B cell (primary cell): ENCODE results near the gene AOC3. TPM values are rescaled to one million over a fixed set of nuclear protein-coding genes. Genes with fewer than 3 reads are reported as not detected.

ENCODE experiments used
- ATAC-seq: fragments of 200-7000 bp; cut with Tn5 transposase; one replicate; pipeline ENCODE4 v1.10.0; 2021; ENCODE audit warnings: low read depth, mild to moderate bottlenecking, moderate number of reproducible peaks, moderate library complexity
- CTCF ChIA-PET: fragments of 350-600 bp; sonication (Branson Sonifier 250); formaldehyde crosslinking; loops from one replicate; lab custom pipeline; 2021; ENCODE audit warnings: antibody characterized with exemption, inconsistent platforms; lab: Charles Lee
- POLR2A ChIA-PET: fragments of 350-600 bp; sonication (Branson Sonifier 250); formaldehyde crosslinking; loops from one replicate; lab custom pipeline; 2021; ENCODE audit warnings: antibody characterized with exemption; lab: Charles Lee
- DNase-seq: peaks from one replicate; pipeline ENCODE4 v3.0.0; 2013
- H2AFZ ChIP-seq: 2 replicates; pipeline ENCODE4 v1.6.1; 2012; ENCODE audit warnings: mild to moderate bottlenecking, low read depth, low read length; ENCODE audit not compliant: insufficient read depth, poor library complexity, severe bottlenecking
- H3K27ac ChIP-seq, 2 donors: 1 replicate in 1 of 2; 2 replicates in 1 of 2; pipeline ENCODE4 v1.5.1; 2012 to 2013; ENCODE audit warnings: low read length in 2 of 2, mild to moderate bottlenecking in 2 of 2, moderate library complexity in 1 of 2
- H3K27me3 ChIP-seq, 4 experiments: fragments of 200-600 bp in 1 of 4; sonication (generic) in 1 of 4; replicated peaks in 1 of 4; 1 replicate in 2 of 4; 2 replicates in 2 of 4; pipeline versions ENCODE4 v1.6.1 to v1.7.0; 2013 to 2016; ENCODE audit warnings: low read length in 3 of 4, mild to moderate bottlenecking in 2 of 4, mixed read lengths in 1 of 4, moderate library complexity in 1 of 4; ENCODE audit not compliant: insufficient read depth in 4 of 4, control insufficient read depth in 3 of 4; ENCODE audit errors: control extremely low read depth in 1 of 4
- H3K36me3 ChIP-seq, 2 experiments: replicated peaks in 1 of 2; 1 replicate in 1 of 2; 2 replicates in 1 of 2; pipeline versions ENCODE4 v1.6.1 to v1.7.1; 2013; ENCODE audit warnings: low read length in 1 of 2; ENCODE audit not compliant: insufficient read depth in 2 of 2, control insufficient read depth in 1 of 2; ENCODE audit errors: control extremely low read depth in 1 of 2, extremely low read depth in 1 of 2
- H3K4me1 ChIP-seq, 2 donors: fragments of 200-600 bp in 1 of 2; sonication (generic) in 1 of 2; 1 replicate in 1 of 2; 2 replicates in 1 of 2; pipeline versions ENCODE4 v1.5.1 to v1.6.1; 2013 to 2017; ENCODE audit warnings: low read length in 2 of 2; ENCODE audit not compliant: control insufficient read depth in 2 of 2, insufficient read depth in 2 of 2
- H3K4me2 ChIP-seq: replicated peaks from 2 replicates; pipeline ENCODE3; 2012; ENCODE audit warnings: mild to moderate bottlenecking, low read depth, low read length; ENCODE audit not compliant: poor library complexity, severe bottlenecking
- H3K4me3 ChIP-seq, 5 experiments: fragments of 200-600 bp in 1 of 5; sonication (generic) in 1 of 5; 1 replicate in 3 of 5; 2 replicates in 2 of 5; pipeline versions ENCODE4 v1.5.1 to v1.7.0; 2011 to 2016; ENCODE audit warnings: low read length in 4 of 5, mild to moderate bottlenecking in 4 of 5, low read depth in 2 of 5, control low read depth in 1 of 5, moderate library complexity in 1 of 5; ENCODE audit not compliant: insufficient read depth in 1 of 5; ENCODE audit errors: control extremely low read depth in 1 of 5, extremely low read depth in 1 of 5
- H3K79me2 ChIP-seq: fragments of 200-600 bp; sonication (generic); one replicate; pipeline ENCODE4 v1.6.0; 2016; ENCODE audit warnings: low read length; ENCODE audit not compliant: control insufficient read depth, insufficient read depth
- H3K9ac ChIP-seq: fragments of 200-600 bp; sonication (generic); 2 replicates; pipeline ENCODE4 v1.6.1; 2017; ENCODE audit warnings: mild to moderate bottlenecking, low read length, moderate library complexity
- H3K9me3 ChIP-seq, 3 donors: one replicate each; pipeline versions ENCODE4 v1.6.1 to v1.7.1; 2013; ENCODE audit warnings: low read length in 2 of 3; ENCODE audit not compliant: control insufficient read depth in 2 of 3, insufficient read depth in 1 of 3; ENCODE audit errors: control extremely low read depth in 1 of 3
- H4K20me1 ChIP-seq: 2 replicates; pipeline ENCODE4 v1.6.0; 2012; ENCODE audit warnings: mild to moderate bottlenecking, low read length; ENCODE audit not compliant: insufficient read depth, control insufficient read depth, poor library complexity, severe bottlenecking
- H3K27ac Mint-ChIP-seq: one replicate; pipeline ENCODE4 v1.8.0; 2021; ENCODE audit warnings: mixed read lengths
- H3K27me3 Mint-ChIP-seq: one replicate; pipeline ENCODE4 v1.8.0; 2021; ENCODE audit warnings: mixed read lengths
- H3K4me1 Mint-ChIP-seq: one replicate; pipeline ENCODE4 v1.8.0; 2021; ENCODE audit warnings: mixed read lengths
- H3K4me3 Mint-ChIP-seq: one replicate; pipeline ENCODE4 v1.8.0; 2021; ENCODE audit warnings: mixed read lengths
- H3K9me3 Mint-ChIP-seq: one replicate; pipeline ENCODE4 v1.8.0; 2022; ENCODE audit warnings: mixed read lengths; ENCODE audit not compliant: insufficient read depth
- EZH2 ChIP-seq: IDR thresholded peaks from 2 replicates; pipeline ENCODE4 v1.6.1; 2012; ENCODE audit warnings: borderline replicate concordance, low read depth, mild to moderate bottlenecking, moderate library complexity, low read length; ENCODE audit not compliant: insufficient read depth, poor library complexity, severe bottlenecking
- WGBS: methylation state at CpG from one replicate; pipeline ENCODE4 v1.1.5; 2013; ENCODE audit warnings: missing lambda C conversion rate; ENCODE audit not compliant: insufficient coverage; 5-methylcytosine and 5-hydroxymethylcytosine counted together
- intact Hi-C: fragments of 100-400 bp; cut with micrococcal nuclease; formaldehyde crosslinking; loops from one replicate; pipeline ENCODE4 v1.10.0; 2022
- polyA plus RNA-seq: library from polyadenylated mRNA; depleted of rRNA; stranded (reverse); fragments of >200 nt; gene quantifications from 2 replicates; pipeline ENCODE4 v1.2.3, GENCODE V29; 2012
- total RNA-seq, 2 donors: library from RNA; stranded (reverse); fragments of 120-200 nt in 1 of 2; gene quantifications; 1 replicate in 1 of 2; 2 replicates in 1 of 2; pipeline versions ENCODE4 v1.2.3 to v1.2.4, GENCODE V29; 2013 to 2022
- TF ChIP-seq, protein P1 (sequence below): fragments of 200-600 bp; IDR thresholded peaks from one replicate; pipeline ENCODE4 v1.8.0; 2022; ENCODE audit warnings: antibody characterized with exemption, mild to moderate bottlenecking

The AOC3 gene
- total and polyA plus RNA-seq, 2 donors (not counting 1 experiment from before 2014, with no cell fraction given), result 1.2 to 1.5 TPM

DNA sequence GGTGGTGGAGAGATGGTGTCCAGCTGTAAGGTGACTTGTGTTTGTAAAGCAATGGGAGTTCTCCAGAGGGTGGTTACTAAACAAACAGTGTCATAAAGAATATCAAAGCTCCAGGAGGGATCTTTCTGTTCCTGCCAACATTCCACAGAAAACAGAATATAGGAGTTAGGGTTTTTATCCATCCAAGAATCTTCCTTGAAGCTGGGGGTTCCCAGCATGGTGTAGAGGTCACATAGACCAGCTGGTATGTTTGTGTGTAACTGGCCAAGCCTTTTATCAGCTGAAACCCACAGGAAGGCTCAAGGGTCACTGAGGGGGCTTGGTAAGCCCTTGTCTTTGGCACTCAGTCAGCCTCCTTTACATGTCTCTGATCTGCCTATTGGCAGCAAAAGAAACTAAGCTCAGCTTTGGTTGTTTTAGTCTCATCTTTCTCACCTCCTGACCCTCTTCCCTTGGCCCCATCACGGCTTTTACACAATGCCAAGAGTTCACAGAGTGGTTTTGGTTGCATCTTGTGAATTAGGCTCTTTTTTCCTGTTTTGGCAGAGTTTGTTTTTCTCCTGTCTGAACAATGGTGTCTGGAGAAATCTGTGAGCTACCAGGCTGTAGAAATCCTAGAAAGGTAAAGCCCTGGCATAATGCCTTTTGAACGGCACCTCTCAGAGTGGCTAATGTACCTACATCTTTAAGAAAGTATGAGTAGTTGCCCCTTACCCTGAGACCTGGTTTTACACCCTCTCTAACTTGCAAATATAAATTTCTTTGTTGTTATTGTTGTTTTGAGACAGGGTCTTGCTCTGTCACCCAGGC is 47.7 kb upstream of the AOC3 start:
- H2AFZ ChIP-seq, result no peak overlapping the region
- WGBS, result no CpG with 5 or more reads among the region's 2 CpGs
- ATAC-seq, result no peak
- no peak overlapping the region for H3K27ac ChIP-seq
- H3K4me3 ChIP-seq, result no peak overlapping the region
- H3K9ac ChIP-seq, result no peak overlapping the region
- Mint-ChIP-seq H3K4me3 (no peak overlapping the region), H3K9me3 (no peaks in the 10 kb centered on the region), H3K27ac (no peak overlapping the region), H3K27me3 (peaks cover 5% of the 10 kb centered on the region), H3K4me1 (peaks cover 7% of the 10 kb centered on the region)
- H3K4me1 ChIP-seq, result peaks cover 4 to 7% of the 10 kb centered on the region in 2 donors
- no peak for DNase-seq
- no peaks in the 10 kb centered on the region for H3K36me3 ChIP-seq
- TF ChIP-seq, protein P1, sequence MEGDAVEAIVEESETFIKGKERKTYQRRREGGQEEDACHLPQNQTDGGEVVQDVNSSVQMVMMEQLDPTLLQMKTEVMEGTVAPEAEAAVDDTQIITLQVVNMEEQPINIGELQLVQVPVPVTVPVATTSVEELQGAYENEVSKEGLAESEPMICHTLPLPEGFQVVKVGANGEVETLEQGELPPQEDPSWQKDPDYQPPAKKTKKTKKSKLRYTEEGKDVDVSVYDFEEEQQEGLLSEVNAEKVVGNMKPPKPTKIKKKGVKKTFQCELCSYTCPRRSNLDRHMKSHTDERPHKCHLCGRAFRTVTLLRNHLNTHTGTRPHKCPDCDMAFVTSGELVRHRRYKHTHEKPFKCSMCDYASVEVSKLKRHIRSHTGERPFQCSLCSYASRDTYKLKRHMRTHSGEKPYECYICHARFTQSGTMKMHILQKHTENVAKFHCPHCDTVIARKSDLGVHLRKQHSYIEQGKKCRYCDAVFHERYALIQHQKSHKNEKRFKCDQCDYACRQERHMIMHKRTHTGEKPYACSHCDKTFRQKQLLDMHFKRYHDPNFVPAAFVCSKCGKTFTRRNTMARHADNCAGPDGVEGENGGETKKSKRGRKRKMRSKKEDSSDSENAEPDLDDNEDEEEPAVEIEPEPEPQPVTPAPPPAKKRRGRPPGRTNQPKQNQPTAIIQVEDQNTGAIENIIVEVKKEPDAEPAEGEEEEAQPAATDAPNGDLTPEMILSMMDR, result no peak
- TF ChIP-seq EZH2, result no peak
- no peaks in the 10 kb centered on the region for H4K20me1 ChIP-seq
- POLR2A ChIA-PET, result no interaction called here
- no peak overlapping the region for H3K4me2 ChIP-seq
- CTCF ChIA-PET, result interaction anchor here (1.0 to 1.2 kb wide), 3 partner anchors 16 to 225 kb away, joined by 3 to 10 read pairs (median 3); no protein-coding TSS in a partner anchor
- H3K9me3 ChIP-seq, result peaks cover 0 to 3% (median 0%) of the 10 kb centered on the region in 3 donors
- intact Hi-C loops, result no loop called here
- peaks cover 2% of the 10 kb centered on the region for H3K79me2 ChIP-seq
- no peaks in the 10 kb centered on the region for H3K27me3 ChIP-seq

DNA sequence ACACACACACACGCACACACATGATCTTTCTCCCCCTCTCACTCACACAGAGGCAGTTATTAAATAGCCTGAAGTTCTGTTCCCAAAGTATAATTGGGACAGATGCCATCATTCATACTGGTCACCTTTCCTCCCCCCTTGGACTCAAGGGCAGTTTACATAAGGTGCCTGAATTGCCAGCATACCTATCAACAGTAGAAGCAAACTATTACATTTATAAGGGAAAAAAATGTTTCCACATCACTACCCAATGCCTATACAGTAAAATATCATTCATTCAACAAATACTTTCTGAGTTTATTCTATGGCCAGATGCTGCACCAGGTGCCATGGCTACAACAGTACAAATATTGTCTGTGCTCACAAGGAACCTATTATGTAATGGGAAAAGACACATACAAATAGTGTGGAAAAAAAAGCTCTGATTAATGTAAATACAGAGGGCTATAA is 46.1 kb upstream of the AOC3 start:
- WGBS, result 100% methylated on average over 1 of the region's 1 CpG
- TF ChIP-seq, protein P1, result no peak
- no peak for TF ChIP-seq EZH2
- intact Hi-C loops, result no loop called here
- peaks cover 0 to 8% of the 10 kb centered on the region in 2 experiments for H3K36me3 ChIP-seq
- no peak overlapping the region for H3K27ac ChIP-seq
- no peaks in the 10 kb centered on the region for H3K9me3 ChIP-seq
- ChIA-PET CTCF (no interaction called here), POLR2A (interaction anchor here (0.7 kb wide), 1 partner anchor 192 kb away, joined by 12 read pairs; no protein-coding TSS in a partner anchor)
- no peaks in the 10 kb centered on the region for H4K20me1 ChIP-seq
- ATAC-seq, result no peak
- H3K27me3 ChIP-seq, result no peaks in the 10 kb centered on the region
- H3K4me3 ChIP-seq, result no peak overlapping the region
- H3K4me2 ChIP-seq, result no peak overlapping the region
- Mint-ChIP-seq H3K27me3 (peaks cover 5% of the 10 kb centered on the region), H3K9me3 (no peaks in the 10 kb centered on the region), H3K4me1 (no peaks in the 10 kb centered on the region), H3K27ac (no peak overlapping the region), H3K4me3 (no peak overlapping the region)
- no peak overlapping the region for H3K9ac ChIP-seq
- no peak for DNase-seq
- H2AFZ ChIP-seq, result no peak overlapping the region
- H3K4me1 ChIP-seq, result no peaks in the 10 kb centered on the region
- no peaks in the 10 kb centered on the region for H3K79me2 ChIP-seq
